ENCODE data around the gene VAPB. TPM values are rescaled to one million over a fixed set of nuclear protein-coding genes. Genes with fewer than 3 reads are reported as not detected.

VAPB gene
- total RNA-seq, 4 donors from 2014 or later: 20.4 to 28.0 (median 23.6) TPM

GRCh38 chr20:58388028-58388601, 914 bp upstream of the VAPB start:
- peaks cover 0 to 5% (median 0%) of the 10 kb centered on the region in 4 donors for H3K9me3 ChIP-seq
- H3K27me3 ChIP-seq: no peaks in the 10 kb centered on the region
- no peak for DNase-seq (ENCODE audit: low spot score in 2 of 2)
- H3K36me3 ChIP-seq: no peaks in the 10 kb centered on the region
- H3K27ac ChIP-seq: peak overlapping the region in 3 of 4 donors; percentile 77 to 97 (median 96)
- peaks cover 0 to 40% (median 16%) of the 10 kb centered on the region in 4 donors for H3K4me1 ChIP-seq
- 70 to 72% methylated on average over 4 of the region's 4 CpGs for WGBS, 2 donors
- H3K4me3 ChIP-seq: peak overlapping the region in 2 of 4 donors; percentile 88 to 97
- TF ChIP-seq EP300 (IDR thresholded peaks at IDR 0.05) (no peak), POLR2A (IDR thresholded peaks at IDR 0.05) (no peak)

DNA sequence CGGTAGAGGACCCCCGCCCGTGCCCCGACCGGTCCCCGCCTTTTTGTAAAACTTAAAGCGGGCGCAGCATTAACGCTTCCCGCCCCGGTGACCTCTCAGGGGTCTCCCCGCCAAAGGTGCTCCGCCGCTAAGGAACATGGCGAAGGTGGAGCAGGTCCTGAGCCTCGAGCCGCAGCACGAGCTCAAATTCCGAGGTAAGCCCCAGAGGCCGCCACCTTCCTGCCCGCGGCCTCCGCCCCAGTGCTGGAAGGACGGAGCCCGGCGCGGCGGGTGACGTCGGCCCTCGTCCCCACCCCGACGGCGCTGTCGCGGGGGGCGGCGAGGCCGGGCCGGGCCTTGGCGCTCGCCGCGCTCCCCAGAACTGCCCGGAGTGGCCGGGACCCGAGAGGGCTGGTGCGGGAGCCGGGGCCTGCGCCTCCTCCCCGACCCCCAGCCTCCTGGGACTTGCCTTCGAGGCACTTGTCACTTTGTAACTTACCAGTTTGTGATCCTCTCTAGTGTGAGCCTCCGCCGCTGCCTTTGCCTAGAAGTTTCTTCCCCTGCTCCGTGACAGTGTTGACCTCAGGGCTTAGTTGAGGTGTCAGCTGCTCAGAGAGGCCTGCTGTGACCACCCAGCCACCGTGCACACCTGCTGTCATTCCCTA, 417 bp downstream of the VAPB start:
- H3K4me1 ChIP-seq: peaks cover 0 to 47% (median 18%) of the 10 kb centered on the region in 4 donors
- H3K9me3 ChIP-seq: peaks cover 0 to 5% (median 0%) of the 10 kb centered on the region in 4 donors
- peak overlapping the region; percentile 85 to 97 (median 96) for H3K27ac ChIP-seq
- H3K36me3 ChIP-seq: no peaks in the 10 kb centered on the region
- H3K27me3 ChIP-seq: no peaks in the 10 kb centered on the region
- WGBS, 2 donors: 0 to 1% methylated on average over 21 to 29 of the region's 56 CpGs
- DNase-seq (ENCODE audit: low spot score in 2 of 2): peak in 1 of 2 donors; percentile 8
- H3K4me3 ChIP-seq: peak overlapping the region; percentile 77 to 97 (median 87)
- TF ChIP-seq, protein P1, sequence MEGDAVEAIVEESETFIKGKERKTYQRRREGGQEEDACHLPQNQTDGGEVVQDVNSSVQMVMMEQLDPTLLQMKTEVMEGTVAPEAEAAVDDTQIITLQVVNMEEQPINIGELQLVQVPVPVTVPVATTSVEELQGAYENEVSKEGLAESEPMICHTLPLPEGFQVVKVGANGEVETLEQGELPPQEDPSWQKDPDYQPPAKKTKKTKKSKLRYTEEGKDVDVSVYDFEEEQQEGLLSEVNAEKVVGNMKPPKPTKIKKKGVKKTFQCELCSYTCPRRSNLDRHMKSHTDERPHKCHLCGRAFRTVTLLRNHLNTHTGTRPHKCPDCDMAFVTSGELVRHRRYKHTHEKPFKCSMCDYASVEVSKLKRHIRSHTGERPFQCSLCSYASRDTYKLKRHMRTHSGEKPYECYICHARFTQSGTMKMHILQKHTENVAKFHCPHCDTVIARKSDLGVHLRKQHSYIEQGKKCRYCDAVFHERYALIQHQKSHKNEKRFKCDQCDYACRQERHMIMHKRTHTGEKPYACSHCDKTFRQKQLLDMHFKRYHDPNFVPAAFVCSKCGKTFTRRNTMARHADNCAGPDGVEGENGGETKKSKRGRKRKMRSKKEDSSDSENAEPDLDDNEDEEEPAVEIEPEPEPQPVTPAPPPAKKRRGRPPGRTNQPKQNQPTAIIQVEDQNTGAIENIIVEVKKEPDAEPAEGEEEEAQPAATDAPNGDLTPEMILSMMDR (IDR thresholded peaks at IDR 0.05): no peak
- TF ChIP-seq POLR2A (IDR thresholded peaks at IDR 0.05): no peak
- TF ChIP-seq EP300 (IDR thresholded peaks at IDR 0.05): no peak

GRCh38 chr20:58389968-58390658, 1.1 kb downstream of the VAPB start:
- H3K36me3 ChIP-seq: no peaks in the 10 kb centered on the region
- WGBS, 2 donors: 80 to 84% methylated on average over 17 of the region's 17 CpGs
- H3K4me3 ChIP-seq: peak overlapping the region; percentile 77 to 97 (median 87)
- H3K9me3 ChIP-seq: peaks cover 0 to 5% (median 0%) of the 10 kb centered on the region in 4 donors
- no peaks in the 10 kb centered on the region for H3K27me3 ChIP-seq
- peaks cover 0 to 47% (median 18%) of the 10 kb centered on the region in 4 donors for H3K4me1 ChIP-seq
- H3K27ac ChIP-seq: peak overlapping the region; percentile 85 to 97 (median 96)
- DNase-seq (ENCODE audit: low spot score in 2 of 2): no peak
- TF ChIP-seq, protein P1 (IDR thresholded peaks at IDR 0.05): no peak
- TF ChIP-seq POLR2A (IDR thresholded peaks at IDR 0.05) (no peak), EP300 (IDR thresholded peaks at IDR 0.05) (no peak)

DNA sequence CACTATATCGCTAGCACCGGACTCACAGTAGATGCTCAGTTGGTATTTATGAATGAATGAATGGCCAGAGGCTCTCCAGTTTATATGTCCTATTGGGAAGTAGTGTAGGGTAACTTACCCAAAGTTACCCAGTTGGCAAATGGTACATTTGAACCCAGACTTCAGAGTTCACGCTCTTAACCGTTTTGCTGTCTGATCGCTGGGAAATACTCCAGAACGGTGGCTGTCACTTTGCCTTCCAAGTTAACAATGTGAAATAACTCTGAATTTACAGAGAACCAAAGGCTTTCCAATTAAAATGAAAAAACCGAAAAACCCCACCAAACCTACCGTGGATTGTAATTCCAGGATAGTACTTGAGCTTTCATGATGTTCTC, 1.6 kb downstream of the VAPB start:
- H3K9me3 ChIP-seq: peaks cover 0 to 5% (median 0%) of the 10 kb centered on the region in 4 donors
- peak overlapping the region in 1 of 4 donors; percentile 96 for H3K27ac ChIP-seq
- no peaks in the 10 kb centered on the region for H3K27me3 ChIP-seq
- H3K36me3 ChIP-seq: no peaks in the 10 kb centered on the region
- H3K4me3 ChIP-seq: peak overlapping the region in 2 of 4 donors; percentile 86 to 97
- peak in 1 of 2 donors; percentile 1 for DNase-seq (ENCODE audit: low spot score in 2 of 2)
- TF ChIP-seq, protein P1 (IDR thresholded peaks at IDR 0.05): no peak
- TF ChIP-seq POLR2A (IDR thresholded peaks at IDR 0.05): no peak
- TF ChIP-seq EP300 (IDR thresholded peaks at IDR 0.05): no peak
- WGBS, 2 donors: 94 to 96% methylated on average over 8 of the region's 8 CpGs
- peaks cover 0 to 53% (median 18%) of the 10 kb centered on the region in 4 donors for H3K4me1 ChIP-seq

GRCh38 chr20:58392286-58392685, 3.3 kb downstream of the VAPB start:
- H3K27ac ChIP-seq: no peak overlapping the region

More at GRCh38 chr20:58392286-58392685, 3.3 kb downstream of the VAPB start:
- Histone ChIP-seq H3K4me1 (peaks cover 0 to 59% (median 20%) of the 10 kb centered on the region in 4 donors), H3K36me3 (no peaks in the 10 kb centered on the region), H3K27me3 (no peaks in the 10 kb centered on the region), H3K4me3 (no peak overlapping the region), H3K9me3 (peaks cover 0 to 5% (median 0%) of the 10 kb centered on the region in 4 donors)
- no peak for DNase-seq (ENCODE audit: low spot score in 2 of 2)
- no peak for TF ChIP-seq EP300 (IDR thresholded peaks at IDR 0.05)
- no peak for TF ChIP-seq POLR2A (IDR thresholded peaks at IDR 0.05)
- TF ChIP-seq, protein P1 (IDR thresholded peaks at IDR 0.05): no peak
- WGBS, 2 donors: 85 to 87% methylated on average over 4 of the region's 4 CpGs
